ENCODE results near the gene PCDHGA8. TPM values are rescaled to one million over a fixed set of nuclear protein-coding genes. Genes with fewer than 3 reads are reported as not detected.
"Not testable (repeated sequence)": the region's sequence is repeated elsewhere in the genome, so short reads cannot be mapped to it uniquely, and the experiment has no call there.

The PCDHGA8 gene
- total RNA-seq, 1 experiment from 2014 or later: 0.28 TPM

- ChIA-PET POLR2A (interaction anchor here (1.1 kb wide), 1 partner anchor 122 kb away, joined by 3 read pairs; no protein-coding TSS in a partner anchor), CTCF (interaction anchor here (0.6 to 1.1 kb wide), 5 partner anchors 31 to 211 kb away, joined by 3 to 7 read pairs (median 3); no protein-coding TSS in a partner anchor)
- peaks cover 5% of the 10 kb centered on the region for H3K36me3 Mint-ChIP-seq (ENCODE audit: insufficient read depth, unreplicated experiment)
- BruUV-seq (replicated peaks): no TSS peak
- no peaks in the 10 kb centered on the region for H3K4me1 Mint-ChIP-seq (ENCODE audit: insufficient read depth, unreplicated experiment)
- intact Hi-C loops (cut with micrococcal nuclease): no loop called here
- H3K27me3 Mint-ChIP-seq (ENCODE audit: insufficient read depth, unreplicated experiment): no peaks in the 10 kb centered on the region
- no peak for TF ChIP-seq CTCF (IDR thresholded peaks at IDR 0.05; ENCODE audit: unreplicated experiment)
- no peak within 1 kb of the TSS for H3K27ac Mint-ChIP-seq (ENCODE audit: low read depth, unreplicated experiment)
- peak; percentile 43 for DNase-seq (ENCODE audit: unreplicated experiment)
- peaks cover 31% of the 10 kb centered on the region for H3K9me3 Mint-ChIP-seq (ENCODE audit: unreplicated experiment)
- H3K4me3 Mint-ChIP-seq (ENCODE audit: unreplicated experiment): no peak within 1 kb of the TSS
Observed at GRCh38 chr5:141402553-141403243, 10.3 kb downstream of the PCDHGA8 start, which contains the start of gene PCDHGA9. TSS of gene PCDHGA9 (plus strand) at chr5:141402778. CDS start at chr5:141402953, 175 bp downstream.

- Mint-ChIP-seq H3K9me3 (ENCODE audit: unreplicated experiment) (peaks cover 35% of the 10 kb centered on the region), H3K36me3 (ENCODE audit: insufficient read depth, unreplicated experiment) (peaks cover 5% of the 10 kb centered on the region), H3K27me3 (ENCODE audit: insufficient read depth, unreplicated experiment) (no peaks in the 10 kb centered on the region), H3K4me1 (ENCODE audit: insufficient read depth, unreplicated experiment) (no peaks in the 10 kb centered on the region), H3K4me3 (ENCODE audit: unreplicated experiment) (no peak overlapping the region), H3K27ac (ENCODE audit: low read depth, unreplicated experiment) (no peak overlapping the region)
- intact Hi-C loops (cut with micrococcal nuclease): no loop called here
- DNase-seq (ENCODE audit: unreplicated experiment): no peak
- POLR2A ChIA-PET: interaction anchor here (1.1 kb wide), 1 partner anchor 121 kb away, joined by 3 read pairs; no protein-coding TSS in a partner anchor
- BruUV-seq (replicated peaks): no TSS peak
- CTCF ChIA-PET: interaction anchor here (0.6 to 1.1 kb wide), 6 partner anchors 11 to 212 kb away, joined by 3 to 7 read pairs (median 4); no protein-coding TSS in a partner anchor
- TF ChIP-seq CTCF (IDR thresholded peaks at IDR 0.05; ENCODE audit: unreplicated experiment): no peak
Observed at GRCh38 chr5:141403387-141403786, 11.0 kb downstream of the PCDHGA8 start.

- peaks cover 32% of the 10 kb centered on the region for H3K9me3 Mint-ChIP-seq (ENCODE audit: unreplicated experiment)
- H3K27me3 Mint-ChIP-seq (ENCODE audit: insufficient read depth, unreplicated experiment); H3K36me3 Mint-ChIP-seq (ENCODE audit: insufficient read depth, unreplicated experiment); H3K27ac Mint-ChIP-seq (ENCODE audit: low read depth, unreplicated experiment); H3K4me1 Mint-ChIP-seq (ENCODE audit: insufficient read depth, unreplicated experiment); intact Hi-C loops (cut with micrococcal nuclease); POLR2A ChIA-PET; DNase-seq (ENCODE audit: unreplicated experiment); BruUV-seq (replicated peaks); H3K4me3 Mint-ChIP-seq (ENCODE audit: unreplicated experiment): not testable (repeated sequence)
- TF ChIP-seq CTCF (IDR thresholded peaks at IDR 0.05; ENCODE audit: unreplicated experiment): peak; percentile 23
- CTCF ChIA-PET: interaction anchor here (0.6 to 1.2 kb wide), 3 partner anchors 11 to 1299 kb away, joined by 3 read pairs; no protein-coding TSS in a partner anchor
Observed at GRCh38 chr5:141407790-141408505, 15.5 kb downstream of the PCDHGA8 start, which contains the start of gene PCDHGB6. TSS of gene PCDHGB6 (plus strand) at chr5:141408021. CDS start at chr5:141408203, 182 bp downstream.
